Measurements from ENCODE around the gene POLR3H.

The POLR3H gene

DNA sequence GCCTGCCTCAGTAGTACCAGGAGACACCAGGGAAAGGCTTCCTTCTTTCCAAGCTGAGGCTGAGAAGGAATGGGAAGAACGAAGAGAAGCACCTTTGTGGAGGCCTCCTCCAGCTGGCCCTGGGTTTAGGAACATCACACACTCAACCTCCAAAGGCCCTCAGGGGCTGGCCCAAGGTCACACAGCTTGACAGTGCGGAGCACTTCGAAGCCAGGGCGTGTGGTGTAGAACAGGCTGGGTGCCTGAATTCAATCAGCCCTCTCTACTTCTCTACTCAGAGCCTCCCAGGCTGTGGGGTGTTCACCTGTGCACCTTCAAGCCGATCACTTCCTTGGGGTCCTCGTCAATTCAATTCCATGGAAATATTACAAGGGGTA lies 15.8 kb upstream of the POLR3H start:
- TF ChIP-seq NFIC (IDR thresholded peaks at IDR 0.05) (no peak), ZBTB7A (IDR thresholded peaks at IDR 0.05; ENCODE audit: low read depth) (no peak), RAD21 (IDR thresholded peaks at IDR 0.05; ENCODE audit: low read depth) (no peak), CREB1 (IDR thresholded peaks at IDR 0.05; ENCODE audit: low read depth) (no peak), TAF1 (IDR thresholded peaks at IDR 0.05; ENCODE audit: low read depth) (no peak), CEBPB (IDR thresholded peaks at IDR 0.05) (no peak), EGR1 (IDR thresholded peaks at IDR 0.05) (no peak), TEAD4 (IDR thresholded peaks at IDR 0.05) (no peak), FOXM1 (IDR thresholded peaks at IDR 0.05; ENCODE audit: borderline replicate concordance, low read depth) (no peak), EP300 (IDR thresholded peaks at IDR 0.05; ENCODE audit: borderline replicate concordance) (no peak), TCF12 (IDR thresholded peaks at IDR 0.05; ENCODE audit: low read depth) (no peak), YY1 (IDR thresholded peaks at IDR 0.05; ENCODE audit: low read depth) (no peak)
- TF ChIP-seq, protein P1, sequence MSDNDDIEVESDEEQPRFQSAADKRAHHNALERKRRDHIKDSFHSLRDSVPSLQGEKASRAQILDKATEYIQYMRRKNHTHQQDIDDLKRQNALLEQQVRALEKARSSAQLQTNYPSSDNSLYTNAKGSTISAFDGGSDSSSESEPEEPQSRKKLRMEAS (IDR thresholded peaks at IDR 0.05), result no peak
- TF ChIP-seq, protein P2, sequence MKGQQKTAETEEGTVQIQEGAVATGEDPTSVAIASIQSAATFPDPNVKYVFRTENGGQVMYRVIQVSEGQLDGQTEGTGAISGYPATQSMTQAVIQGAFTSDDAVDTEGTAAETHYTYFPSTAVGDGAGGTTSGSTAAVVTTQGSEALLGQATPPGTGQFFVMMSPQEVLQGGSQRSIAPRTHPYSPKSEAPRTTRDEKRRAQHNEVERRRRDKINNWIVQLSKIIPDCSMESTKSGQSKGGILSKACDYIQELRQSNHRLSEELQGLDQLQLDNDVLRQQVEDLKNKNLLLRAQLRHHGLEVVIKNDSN (IDR thresholded peaks at IDR 0.05), result no peak
- TF ChIP-seq, protein P3, sequence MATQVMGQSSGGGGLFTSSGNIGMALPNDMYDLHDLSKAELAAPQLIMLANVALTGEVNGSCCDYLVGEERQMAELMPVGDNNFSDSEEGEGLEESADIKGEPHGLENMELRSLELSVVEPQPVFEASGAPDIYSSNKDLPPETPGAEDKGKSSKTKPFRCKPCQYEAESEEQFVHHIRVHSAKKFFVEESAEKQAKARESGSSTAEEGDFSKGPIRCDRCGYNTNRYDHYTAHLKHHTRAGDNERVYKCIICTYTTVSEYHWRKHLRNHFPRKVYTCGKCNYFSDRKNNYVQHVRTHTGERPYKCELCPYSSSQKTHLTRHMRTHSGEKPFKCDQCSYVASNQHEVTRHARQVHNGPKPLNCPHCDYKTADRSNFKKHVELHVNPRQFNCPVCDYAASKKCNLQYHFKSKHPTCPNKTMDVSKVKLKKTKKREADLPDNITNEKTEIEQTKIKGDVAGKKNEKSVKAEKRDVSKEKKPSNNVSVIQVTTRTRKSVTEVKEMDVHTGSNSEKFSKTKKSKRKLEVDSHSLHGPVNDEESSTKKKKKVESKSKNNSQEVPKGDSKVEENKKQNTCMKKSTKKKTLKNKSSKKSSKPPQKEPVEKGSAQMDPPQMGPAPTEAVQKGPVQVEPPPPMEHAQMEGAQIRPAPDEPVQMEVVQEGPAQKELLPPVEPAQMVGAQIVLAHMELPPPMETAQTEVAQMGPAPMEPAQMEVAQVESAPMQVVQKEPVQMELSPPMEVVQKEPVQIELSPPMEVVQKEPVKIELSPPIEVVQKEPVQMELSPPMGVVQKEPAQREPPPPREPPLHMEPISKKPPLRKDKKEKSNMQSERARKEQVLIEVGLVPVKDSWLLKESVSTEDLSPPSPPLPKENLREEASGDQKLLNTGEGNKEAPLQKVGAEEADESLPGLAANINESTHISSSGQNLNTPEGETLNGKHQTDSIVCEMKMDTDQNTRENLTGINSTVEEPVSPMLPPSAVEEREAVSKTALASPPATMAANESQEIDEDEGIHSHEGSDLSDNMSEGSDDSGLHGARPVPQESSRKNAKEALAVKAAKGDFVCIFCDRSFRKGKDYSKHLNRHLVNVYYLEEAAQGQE (IDR thresholded peaks at IDR 0.05; ENCODE audit: low read depth), result no peak

DNA sequence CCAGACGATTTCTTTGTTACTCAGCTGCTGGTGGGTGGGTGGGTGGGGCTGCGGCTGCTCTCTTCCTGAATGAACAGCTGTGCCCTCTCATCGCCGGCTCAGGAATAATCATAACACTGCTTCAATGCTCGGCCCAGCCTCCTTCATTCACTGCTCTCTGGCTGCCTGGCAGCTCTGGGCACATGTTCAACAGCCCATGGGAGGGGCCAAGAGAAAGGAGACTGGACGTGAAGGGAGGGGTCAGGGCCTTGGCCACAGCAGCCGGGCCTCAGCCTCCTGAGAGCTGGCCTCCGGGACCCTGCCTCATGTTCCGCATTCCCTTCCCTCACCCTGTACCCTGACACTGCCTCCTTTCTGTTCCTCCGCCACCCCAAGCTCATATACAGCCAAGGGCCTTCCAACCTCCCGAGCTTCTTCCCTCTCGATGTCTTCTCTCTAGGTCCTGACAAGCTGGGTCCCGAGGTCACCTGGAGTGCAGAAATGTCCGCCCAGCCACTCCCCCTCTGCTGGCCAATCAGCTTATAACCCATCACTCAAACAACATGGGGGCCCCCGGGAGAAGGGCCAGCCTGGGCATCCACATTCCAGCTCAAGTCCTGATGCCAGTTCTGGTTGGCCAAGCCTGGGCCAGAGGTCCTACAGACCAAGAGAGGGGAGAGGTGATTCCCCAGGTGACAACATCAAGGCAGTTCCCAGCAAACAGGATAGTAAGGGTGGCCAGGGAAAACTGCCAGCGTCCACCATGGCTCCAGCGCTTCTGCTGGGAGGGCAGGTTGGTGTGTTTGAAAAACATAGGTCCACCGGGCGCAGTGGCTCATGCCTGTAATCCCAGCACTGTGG lies 13.4 kb upstream of the POLR3H start:
- TF ChIP-seq YY1 (IDR thresholded peaks at IDR 0.05; ENCODE audit: low read depth) (no peak), TAF1 (IDR thresholded peaks at IDR 0.05; ENCODE audit: low read depth) (no peak), EP300 (IDR thresholded peaks at IDR 0.05; ENCODE audit: borderline replicate concordance) (no peak), RAD21 (IDR thresholded peaks at IDR 0.05; ENCODE audit: low read depth) (no peak), CEBPB (IDR thresholded peaks at IDR 0.05) (no peak), FOXM1 (IDR thresholded peaks at IDR 0.05; ENCODE audit: borderline replicate concordance, low read depth) (no peak)
- TF ChIP-seq, protein P2 (IDR thresholded peaks at IDR 0.05), result peak; percentile 30; the same call in 1 of the 2 replicates
- TF ChIP-seq, protein P1 (IDR thresholded peaks at IDR 0.05), result peak; percentile 69

DNA sequence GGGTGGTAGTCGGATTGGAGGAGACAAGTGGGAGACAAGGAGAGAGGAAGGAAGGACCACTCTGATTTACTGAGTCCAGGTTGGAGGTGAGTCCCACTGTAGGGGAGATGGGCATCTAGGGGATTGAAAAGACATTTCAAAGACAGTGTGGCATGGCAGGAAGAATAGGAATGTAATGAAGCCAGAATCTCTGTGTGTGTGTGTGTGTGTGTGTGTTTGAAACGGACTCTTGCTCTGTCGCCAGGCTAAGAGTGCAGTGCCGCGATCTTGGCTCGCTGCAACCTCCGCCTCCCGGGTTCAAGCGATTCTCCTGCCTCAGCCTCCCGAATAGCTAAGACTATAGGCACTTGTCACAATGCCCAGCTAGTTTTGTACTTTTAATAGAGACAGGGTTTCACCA lies 12.3 kb upstream of the POLR3H start:
- TF ChIP-seq, protein P1 (IDR thresholded peaks at IDR 0.05), result no peak
- TF ChIP-seq, protein P2 (IDR thresholded peaks at IDR 0.05), result no peak
- TF ChIP-seq TCF12 (IDR thresholded peaks at IDR 0.05; ENCODE audit: low read depth), result no peak

DNA sequence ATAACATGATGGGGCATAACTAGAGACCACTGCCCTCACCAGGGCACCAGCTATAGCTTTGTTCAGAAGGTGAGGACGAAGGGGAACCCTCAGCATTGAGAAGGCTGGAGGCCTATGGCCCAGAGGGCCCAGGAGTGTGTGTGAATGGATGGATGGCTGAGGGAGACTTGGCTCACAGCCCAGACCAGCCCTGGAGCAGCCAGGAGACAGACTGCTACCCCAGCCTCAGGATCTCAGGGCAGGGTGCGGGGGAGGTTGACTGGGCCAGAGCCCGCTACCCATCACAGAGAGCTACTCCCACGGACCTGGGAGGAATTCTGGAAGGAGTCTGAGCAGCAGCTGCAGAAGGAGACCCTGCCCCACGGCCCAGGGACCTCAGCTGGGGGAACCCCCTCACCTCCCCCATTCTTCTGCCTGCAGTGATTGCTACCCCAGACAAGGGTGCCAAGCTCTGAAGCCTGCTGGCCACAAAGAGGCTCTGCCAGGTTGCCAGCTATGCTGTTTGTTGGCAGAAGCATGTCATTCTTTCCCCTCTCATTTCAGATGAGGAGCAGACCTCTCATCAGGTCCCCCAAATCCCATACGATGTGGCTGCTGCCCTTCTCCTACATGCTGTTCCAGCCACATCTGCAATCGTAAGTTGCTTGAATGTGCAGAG lies 11.2 kb upstream of the POLR3H start:
- TF ChIP-seq TCF12 (IDR thresholded peaks at IDR 0.05; ENCODE audit: low read depth) (no peak), FOXM1 (IDR thresholded peaks at IDR 0.05; ENCODE audit: borderline replicate concordance, low read depth) (no peak)

DNA sequence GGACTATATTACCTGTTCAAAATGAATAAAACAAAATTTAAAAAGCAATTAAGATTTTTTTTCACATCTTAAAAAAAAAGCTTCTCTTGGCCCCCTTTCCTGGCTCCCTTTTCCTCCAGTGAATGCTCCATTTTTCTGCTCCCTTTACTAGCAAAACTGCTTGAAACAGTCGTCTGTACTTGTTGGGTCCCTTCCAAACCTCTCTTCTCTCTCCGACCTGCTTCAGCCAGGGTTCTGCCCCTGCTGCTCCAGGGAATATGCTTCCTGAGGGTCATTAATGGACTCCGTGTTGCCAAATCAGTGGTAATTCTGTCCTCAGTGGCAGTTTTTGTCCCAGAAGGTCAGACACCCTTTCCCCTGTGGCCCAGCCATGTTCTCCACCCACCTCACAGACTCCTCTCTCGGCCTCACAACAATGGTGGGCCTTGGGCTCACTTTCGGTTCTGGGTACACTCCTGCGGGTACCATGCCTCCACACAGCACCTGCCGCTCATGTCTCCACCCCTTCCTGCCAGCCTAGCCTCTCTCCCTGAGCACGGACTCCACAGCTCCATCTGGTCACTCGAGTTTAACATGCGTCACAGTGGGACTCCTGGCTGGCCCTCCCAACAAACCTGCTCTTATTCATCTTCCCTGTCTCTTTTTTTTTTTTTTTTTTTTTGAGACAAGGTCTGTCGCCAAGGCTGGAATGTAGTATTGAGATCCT lies 7.8 kb upstream of the POLR3H start:
- TF ChIP-seq CREB1 (IDR thresholded peaks at IDR 0.05; ENCODE audit: low read depth) (no peak), TAF1 (IDR thresholded peaks at IDR 0.05; ENCODE audit: low read depth) (no peak), NFIC (IDR thresholded peaks at IDR 0.05) (no peak), ZBTB7A (IDR thresholded peaks at IDR 0.05; ENCODE audit: low read depth) (no peak), EGR1 (IDR thresholded peaks at IDR 0.05) (no peak)
- TF ChIP-seq, protein P1 (IDR thresholded peaks at IDR 0.05), result no peak
- TF ChIP-seq, protein P3 (IDR thresholded peaks at IDR 0.05; ENCODE audit: low read depth), result no peak
